ENCODE measurements around the gene TMEM37.
A peak's percentile ranks its signal among the peaks of the same experiment; 100 is the strongest.

The TMEM37 gene

DNA sequence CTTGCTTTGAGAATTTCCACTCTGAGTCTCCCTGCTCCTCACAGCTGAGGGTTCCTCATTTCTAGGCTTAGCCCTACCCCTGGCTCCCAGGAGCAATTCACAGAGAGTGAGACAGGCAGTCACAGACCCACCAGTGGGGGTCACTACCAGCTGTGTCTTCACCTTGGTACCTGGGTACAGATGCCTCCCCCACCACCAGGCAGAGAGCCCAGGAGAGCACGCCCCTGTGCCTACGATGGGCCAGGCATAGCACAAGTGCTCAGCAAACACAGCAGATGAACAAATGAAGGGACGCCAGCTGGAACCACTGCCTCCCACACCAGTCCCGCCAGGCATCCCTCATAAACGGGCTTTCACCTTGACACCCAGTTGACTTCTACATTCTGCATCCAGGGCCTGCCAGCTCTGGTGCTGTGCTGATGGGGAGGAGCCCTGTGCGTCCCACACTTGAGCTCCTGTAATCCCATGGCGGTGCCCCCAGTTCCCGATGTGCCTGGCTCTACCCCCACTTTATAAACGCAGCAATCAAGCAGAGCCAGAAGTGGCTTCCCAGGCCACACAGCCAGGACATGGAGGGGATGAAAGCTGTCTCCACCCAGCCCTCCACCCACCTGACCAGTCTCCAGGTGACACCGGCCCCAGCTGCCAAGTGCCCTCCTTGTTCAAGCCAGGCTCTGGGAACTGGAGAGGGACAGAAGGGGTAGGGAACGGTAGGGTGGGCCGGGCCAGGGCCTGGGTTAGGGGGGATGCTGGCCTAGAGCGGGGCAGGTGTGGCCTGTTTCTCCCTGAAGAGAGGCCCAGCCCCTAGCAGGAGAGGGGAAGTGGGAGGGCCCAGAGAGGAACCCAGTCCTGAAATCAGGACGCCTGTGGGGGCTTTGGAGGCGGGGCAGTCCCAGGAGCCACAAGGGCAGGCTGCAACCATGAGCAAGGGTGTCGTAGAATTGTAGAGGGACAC lies 50.1 kb downstream of the TMEM37 start:
- DNase-seq, result no peak

DNA sequence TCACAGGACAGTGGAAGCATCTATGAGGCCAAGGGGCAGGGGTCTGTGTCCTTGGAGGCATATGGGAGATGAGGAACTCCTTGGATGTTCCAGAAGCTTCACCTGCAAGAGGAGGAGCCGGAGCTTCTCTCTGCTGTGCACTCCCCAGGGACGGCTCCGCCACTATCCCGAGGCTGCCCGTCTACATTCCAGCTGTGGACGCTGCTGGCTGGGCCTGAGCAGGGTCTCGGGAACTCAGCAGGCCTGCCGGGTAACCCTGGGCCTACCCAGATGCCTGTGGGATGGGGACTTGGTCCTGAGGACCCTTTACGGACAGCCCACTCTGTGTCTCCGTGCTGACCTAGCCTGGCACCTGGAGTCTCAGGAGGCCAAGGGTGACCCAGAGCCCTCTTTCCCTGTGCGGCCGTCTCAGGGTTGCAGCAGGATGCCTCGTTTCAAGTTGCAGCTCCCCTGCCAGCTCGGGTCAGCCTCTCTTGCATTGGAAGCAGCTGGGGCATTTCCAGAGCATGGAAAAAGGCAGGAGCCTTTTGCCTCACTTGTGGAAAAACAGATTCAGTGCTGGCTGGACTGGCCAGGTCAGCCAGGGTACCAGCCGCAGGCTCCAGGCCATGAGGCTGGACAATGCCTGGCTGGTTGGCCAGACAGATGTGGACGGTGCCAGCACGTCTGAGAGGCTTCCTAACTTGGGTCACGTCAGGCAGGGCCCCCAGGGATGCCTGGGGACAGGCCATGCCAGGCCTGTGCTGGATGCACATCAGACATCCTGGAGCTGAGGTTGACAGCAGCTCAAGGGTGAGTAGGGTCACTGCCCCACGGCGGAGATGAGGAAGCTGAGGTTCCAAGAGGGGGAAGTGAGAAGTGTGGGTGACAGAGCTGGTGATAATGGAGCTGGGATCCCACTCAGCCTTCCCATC lies 51.1 kb downstream of the TMEM37 start:
- peak; percentile 65 for DNase-seq

DNA sequence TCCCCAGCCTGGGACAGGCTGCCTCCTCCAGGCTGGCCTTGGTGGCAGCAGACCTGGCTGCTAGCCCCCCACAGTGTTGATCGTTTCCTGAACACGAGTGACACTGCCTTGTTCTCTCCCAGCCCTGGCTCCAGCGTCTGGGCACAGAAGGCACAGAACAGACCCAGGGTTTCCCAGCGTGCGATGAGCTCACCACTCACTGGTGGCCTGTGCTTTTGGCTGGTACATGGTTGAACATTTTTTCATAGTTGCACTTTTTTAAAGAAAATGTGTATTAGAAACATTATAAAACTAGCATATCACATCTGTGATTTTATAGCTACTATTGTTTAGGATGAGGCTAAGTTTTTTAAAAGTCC lies 51.7 kb downstream of the TMEM37 start:
- no peak for DNase-seq

DNA sequence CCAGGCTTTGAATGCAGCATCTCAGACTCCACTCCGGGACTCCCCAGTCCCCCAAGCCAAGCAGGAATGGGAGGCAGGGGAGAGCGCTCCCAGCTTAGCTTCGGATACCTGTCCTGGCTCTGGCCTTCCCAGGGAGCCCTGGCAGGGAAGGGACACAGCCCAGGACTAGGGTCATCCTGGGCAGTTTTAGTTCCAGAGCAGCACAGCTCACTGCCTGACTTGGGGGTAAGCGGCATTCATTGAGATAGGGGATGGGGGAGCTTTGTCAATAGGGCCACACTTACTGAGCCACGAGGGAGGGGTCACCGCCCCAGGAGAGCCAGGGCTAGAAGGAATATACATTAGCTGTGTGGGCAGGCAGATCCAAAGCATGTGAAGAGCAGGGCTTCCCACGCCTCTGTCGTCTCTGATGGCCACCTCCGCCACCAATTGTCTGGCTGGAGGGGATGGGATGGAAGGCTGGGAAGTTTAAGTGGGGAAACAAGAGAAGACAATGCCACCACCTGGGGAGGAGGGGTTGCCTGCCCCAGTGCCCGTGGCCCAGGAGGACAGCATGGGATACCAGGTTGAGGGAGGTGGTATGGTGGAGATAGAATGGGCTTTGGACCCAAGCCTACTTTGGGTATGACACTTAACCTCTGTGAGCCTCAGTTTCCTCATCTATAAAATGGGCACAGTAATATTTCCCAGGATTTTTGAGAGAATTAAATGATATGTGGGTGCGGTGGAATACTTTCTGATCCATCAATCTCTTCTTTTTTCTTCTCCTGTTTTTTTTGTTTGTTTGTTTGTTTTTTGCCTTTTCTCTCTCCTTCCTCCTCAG lies 52.5 kb downstream of the TMEM37 start:
- no peak for DNase-seq

DNA sequence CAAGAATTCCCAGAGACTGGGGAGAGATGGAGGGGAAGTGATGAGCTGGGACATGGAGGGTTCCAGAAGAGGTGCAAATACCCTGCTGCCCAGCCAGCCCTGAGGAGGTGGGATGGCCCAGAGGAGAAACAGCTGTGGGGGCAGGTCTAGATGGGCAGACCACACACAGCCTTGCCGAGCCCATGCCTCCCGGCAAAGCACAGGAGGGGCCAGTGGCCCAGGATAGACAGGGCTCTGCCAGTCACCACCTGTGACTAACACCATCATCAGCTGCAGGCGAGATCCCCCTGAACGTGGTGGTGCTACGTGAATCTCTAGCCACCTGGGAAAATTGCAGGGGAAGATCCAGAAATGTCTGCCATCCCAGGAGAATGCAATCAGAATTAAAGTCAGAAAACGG lies 53.2 kb downstream of the TMEM37 start:
- no peak for DNase-seq

DNA sequence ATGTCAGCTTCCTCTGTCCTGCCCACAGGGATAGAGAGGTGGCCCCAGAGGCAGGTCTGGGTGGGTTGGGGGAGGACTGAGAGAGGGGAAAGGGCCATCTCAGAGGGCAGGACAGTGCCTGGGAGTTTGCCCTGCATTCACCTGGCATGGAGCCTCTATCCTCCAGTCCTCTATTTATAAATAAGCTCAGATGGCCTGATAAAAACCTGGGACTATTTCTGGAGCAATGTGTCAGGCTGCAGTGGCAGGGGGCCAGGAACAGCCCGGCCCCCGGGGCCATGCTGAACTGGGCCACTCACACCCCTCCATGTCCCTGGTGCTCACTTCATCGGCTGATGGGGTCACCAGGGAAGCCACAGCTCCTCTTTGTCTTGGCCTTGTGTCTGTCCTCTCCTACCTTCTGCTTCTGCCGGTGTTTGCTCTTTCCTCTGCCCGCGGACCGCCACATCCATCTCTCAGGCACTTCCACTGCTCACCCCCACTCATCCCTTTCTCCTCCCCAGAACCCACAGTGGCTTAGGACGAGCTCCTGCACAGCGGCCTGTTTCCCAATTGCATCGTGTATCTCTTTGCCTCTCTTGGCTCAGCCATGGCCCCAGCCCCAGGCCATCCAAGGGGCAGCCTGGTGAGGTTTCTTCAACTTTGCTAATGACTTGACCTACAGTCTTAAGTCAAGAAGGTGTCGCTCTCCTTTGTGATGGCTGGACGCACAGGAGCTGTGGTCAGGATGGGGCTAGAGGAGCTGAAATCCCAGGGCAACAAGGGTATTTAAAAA lies 53.9 kb downstream of the TMEM37 start:
- DNase-seq, result no peak

DNA sequence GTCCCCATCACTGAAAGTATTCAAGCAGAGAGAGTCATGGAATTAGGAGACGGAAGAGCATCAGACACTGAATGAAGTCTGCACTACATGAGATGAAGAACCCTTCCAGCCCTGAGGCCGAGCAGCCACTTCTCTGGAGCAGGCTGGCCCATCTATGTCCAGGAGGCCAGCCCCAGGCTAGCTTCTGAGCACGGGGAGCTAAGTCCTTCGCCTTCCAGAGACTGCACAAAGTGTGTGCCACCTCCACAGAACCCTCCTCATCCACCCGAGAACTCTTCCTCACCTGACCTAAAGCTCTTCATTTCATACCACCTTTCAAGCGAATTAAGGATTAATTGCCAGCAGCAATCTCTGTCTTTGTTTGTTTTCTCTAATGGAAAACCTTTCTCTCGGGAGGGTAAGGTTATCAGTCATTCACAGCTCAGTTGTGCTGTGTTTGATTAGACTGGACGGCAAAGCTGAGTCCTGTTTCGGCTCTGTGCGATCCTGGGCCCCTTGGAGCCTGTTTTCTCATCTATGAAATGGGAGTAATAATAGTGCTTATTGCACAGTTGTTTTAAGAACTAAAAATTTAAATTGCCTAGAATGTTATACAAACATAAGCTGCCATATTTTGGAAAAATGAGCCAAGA lies 54.7 kb downstream of the TMEM37 start:
- DNase-seq, result no peak

DNA sequence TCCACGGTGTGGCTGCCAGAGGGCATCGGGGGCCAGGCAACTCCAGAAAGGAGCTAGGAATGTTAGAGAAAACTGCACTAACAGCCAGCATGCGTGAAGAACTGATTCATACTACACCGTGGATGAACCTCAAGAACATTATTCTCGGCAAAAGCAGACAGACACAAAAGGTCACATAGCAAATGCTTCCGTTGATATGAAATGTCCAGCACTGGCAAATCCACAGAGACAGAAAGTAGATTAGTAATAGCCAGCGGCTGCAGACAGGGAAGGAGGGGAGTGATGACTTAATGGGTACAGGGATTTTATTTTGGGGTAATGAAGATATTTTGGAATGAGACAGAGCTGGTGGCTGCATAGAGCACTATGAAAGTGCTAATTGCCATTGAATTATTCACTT lies 55.2 kb downstream of the TMEM37 start:
- no peak for DNase-seq

DNA sequence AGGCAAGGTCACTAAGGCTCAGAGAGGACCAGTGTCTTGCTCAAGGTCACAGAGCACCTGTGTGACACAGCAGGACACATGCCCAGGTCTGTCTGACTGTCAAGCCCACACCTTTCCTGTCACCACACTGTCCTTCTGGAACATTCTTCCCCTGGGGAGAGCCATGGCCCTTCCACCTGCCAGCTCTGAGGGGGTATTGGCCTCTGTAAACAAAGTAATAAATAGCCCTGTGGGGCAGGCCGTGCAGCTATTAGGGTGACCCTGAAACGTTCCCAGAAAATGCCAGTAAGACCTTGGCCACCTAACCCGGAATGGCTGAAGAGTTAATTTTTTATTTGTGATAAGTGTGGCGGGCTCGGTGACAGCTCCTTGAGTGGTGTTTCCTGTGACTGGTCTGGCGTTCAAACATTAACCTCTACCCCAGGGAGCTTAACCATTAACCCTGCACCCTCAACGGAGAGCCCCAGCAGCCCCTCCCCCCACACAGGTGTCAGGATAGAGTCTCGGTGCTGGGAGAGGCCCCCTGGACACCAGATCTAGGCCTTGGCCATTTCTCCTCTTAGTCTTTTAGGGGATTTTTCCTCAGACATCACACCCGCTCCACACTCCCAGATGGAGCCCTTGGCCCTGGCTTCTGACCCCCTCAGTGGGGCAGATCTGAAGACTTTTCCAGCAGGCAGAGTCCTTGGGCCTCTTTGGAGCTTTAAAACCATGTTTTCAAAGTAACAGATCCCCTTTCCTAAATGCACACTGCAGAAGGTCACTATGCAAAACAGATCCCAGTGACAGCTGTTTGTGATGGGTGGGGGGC lies 56.0 kb downstream of the TMEM37 start:
- DNase-seq, result no peak

Measured in inflammatory macrophage treated with lipopolysaccharide for 4 hours (primary cell).